ENCODE results near the gene SPATA3. TPM values are rescaled to one million over a fixed set of nuclear protein-coding genes. Genes with fewer than 3 reads are reported as not detected.

SPATA3 gene
- total RNA-seq, 1 donor from 2014 or later = not detected

DNA sequence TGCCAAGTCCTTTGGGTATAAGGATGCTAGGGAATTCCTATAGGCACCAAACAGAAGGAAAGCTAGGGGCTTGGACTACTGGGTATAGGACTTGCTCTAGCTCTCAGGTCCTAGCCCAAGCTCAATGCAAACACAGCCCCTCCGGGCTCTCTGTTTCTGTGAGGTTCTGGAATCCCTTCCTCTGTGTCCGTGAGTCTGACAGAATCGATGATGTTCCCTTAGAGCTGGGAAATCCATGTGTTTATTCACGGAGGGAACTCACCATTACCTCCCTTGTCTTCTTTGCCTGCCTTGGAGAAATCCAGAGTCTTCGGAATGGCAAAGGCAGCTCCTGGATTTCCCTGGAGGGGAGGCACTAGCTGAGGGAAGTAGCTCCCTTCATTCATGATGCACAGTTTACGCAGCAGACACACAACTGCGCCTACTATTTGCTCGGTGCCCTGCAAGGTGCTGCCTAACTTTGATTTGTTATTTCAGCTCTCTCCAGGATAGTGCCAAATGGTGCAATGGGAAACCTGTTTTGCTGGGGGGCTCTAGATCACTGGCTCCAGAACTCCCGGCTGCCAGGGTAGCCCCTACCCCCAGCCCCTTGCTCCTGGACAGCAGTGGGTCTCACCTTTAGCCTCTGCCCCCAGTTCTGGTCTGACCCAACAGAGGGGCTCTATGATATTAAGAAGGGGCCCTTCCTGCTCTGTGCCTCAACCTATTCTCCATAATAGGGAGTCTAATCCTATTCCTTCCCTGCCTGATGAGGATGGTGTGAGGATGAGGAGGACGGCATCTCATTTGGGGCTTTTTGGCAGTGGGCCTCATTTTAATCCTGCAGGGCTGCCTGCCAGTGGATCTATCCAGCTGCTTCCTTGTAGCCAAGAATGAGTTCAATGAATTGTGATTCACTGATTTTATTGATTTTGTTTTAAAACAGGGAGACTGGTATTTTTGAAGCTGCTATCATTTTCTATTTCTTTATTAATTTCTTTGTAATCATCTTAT is 52.3 kb downstream of the SPATA3 start:
- DNase-seq (ENCODE audit: low read depth in 2 of 2) = no peak

- DNase-seq (ENCODE audit: low read depth in 2 of 2) = no peak
Measured at GRCh38 chr2:231049286-231050017, 53.5 kb downstream of the SPATA3 start.

DNA sequence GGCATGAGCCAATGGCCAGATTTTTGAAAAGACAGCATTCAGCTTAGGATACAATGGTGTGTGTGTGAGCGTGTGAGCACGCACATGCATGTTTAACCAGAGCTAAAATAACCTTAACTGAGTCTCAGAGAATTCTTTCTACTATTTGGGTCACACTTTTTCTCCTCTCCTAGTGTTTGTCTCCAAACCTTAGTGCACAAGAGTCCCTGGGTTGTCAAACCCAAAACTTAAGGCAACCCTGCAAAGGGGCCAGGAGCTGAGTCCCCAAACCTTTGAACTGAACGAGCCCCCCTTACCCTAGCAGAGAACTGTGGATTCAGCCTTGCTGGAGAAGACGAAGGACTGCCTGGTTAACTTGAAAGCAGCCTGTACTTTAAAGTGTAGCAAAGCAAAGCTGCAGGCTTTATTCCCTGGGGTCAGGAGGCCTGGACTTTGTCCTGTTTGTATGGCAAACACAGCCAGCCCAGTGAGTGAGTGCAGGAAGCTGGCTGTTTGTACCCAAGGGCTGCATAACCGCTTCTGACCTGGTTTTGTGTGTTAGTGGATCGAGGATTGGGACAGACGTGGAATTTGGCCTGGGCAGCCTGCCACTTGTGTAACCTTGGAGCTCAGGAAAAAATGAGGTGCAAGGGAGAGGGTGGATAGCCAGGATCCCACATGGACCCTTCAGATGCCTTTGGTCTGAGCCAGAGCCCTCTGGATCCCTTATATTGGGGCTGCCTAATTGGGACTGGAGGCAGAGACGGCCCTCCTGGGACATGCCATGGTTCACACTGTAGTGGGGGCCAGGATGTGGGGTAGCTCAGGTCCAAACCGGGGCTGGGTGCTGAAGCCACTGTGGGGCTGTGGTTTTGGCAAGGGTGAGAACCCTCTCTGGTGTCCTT is 54.3 kb downstream of the SPATA3 start:
- no peak for DNase-seq (ENCODE audit: low read depth in 2 of 2)

DNA sequence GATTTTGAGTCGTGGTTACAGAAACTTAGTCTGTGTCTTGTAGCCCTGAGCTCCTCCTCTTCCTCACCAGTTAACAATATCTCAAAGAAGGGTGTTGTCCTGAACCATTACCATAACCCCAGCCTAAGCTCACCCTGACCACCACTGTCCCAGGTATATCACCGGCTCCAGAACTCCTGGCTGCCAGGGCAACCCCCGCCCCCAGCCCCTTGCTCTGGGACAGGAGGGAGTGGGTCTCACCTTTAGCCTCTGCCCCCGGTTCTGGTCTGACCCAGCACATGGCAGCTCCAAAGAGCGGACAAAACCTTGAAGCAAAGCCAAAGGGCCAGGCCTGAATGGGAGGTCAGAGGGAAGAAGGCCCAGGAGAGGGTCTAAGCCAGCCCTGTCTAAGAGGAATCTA is 55.2 kb downstream of the SPATA3 start:
- no peak for DNase-seq (ENCODE audit: low read depth in 2 of 2)

GRCh38 chr2:231052494-231053451 is 56.9 kb downstream of the SPATA3 start:
- peak; percentile 83 to 84 for DNase-seq (ENCODE audit: low read depth in 2 of 2)

DNA sequence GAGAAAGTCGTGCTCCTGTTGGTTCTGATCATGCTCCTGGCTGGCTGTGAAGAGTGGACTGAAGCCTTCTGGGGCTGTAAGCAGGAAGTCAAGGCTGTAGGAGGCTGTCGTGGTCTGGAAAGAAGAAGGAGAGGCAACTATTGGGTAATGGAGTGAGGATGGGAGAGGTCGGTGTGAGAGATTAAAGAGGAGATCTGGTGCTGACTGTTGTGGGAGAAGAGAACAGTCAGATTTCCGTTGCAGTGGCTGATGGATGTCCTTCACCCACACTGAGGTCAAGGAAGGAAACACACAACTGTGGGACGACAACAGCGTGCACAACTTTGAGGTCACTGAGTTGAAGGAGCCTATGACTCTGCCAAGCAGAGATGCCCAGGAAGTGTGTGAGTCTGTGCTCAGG is 57.9 kb downstream of the SPATA3 start:
- no peak for DNase-seq (ENCODE audit: low read depth in 2 of 2)

GRCh38 chr2:231056453-231057416 is 60.8 kb downstream of the SPATA3 start, which contains the start of gene PSMD1:
Gene PSMD1, plus strand, starts transcription at chr2:231056867. Its CDS starts 159 bp downstream, at chr2:231057026.
- DNase-seq (ENCODE audit: low read depth in 2 of 2) = peak; percentile 95 to 97

DNA sequence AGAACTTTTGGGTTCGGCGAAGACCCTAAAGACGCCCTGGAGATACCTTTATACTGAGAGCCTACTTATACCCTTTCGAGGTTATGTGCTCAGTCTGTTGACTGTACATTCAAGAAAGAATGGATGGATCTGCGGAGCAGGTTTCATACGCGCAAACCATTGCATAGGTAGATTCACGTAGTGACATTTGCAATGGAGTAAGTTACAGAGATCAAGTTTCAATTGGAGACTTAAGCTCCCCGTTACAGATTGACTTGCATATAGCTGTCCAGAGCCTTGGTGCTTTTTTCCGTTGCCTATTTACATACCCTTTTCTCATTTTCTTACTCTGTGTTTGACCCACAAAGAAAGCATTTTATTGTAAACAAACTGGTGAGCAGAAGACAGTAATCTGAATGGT is 61.7 kb downstream of the SPATA3 start:
- peak; percentile 26 to 45 for DNase-seq (ENCODE audit: low read depth in 2 of 2)

Other genes with a start within 250 kb of the SPATA3 start
- 26.4 and 91.7 TPM in 2 replicates for gene ITM2C, start 131.2 kb upstream of the SPATA3 start, total RNA-seq
- not detected in 2 replicates for gene GPR55, start 70.9 kb upstream of the SPATA3 start, total RNA-seq
- gene C2orf72, start 41.4 kb downstream of the SPATA3 start, total RNA-seq = 2.0 and 3.4 TPM in 2 replicates
- 103 and 115 TPM in 2 replicates for gene PSMD1, start 60.7 kb downstream of the SPATA3 start, total RNA-seq
- gene HTR2B, start 128.9 kb downstream of the SPATA3 start, total RNA-seq = 2.0 and 3.0 TPM in 2 replicates
- gene ARMC9, start 202.5 kb downstream of the SPATA3 start, total RNA-seq = 3.5 and 4.2 TPM in 2 replicates

Data from lung microvascular endothelial cell (primary cell).